K562 (cell line): ENCODE data around the gene ST6GAL1. TPM values are rescaled to one million over a fixed set of nuclear protein-coding genes. Genes with fewer than 3 reads are reported as not detected.

ENCODE experiments used
- ADNP ChIP-seq: fragments of 200-800 bp; sonication (Bioruptor generic); IDR thresholded peaks from 2 replicates; pipeline ENCODE4 v1.6.1; 2016; ENCODE audit warnings: missing genetic modification characterization, missing compliant biosample characterization
- CC2D1A ChIP-seq: fragments of 450-650 bp; IDR thresholded peaks from 2 replicates; pipeline ENCODE4 v1.6.1; 2017; ENCODE audit warnings: mild to moderate bottlenecking
- HCFC1 ChIP-seq: IDR thresholded peaks from 2 replicates; pipeline ENCODE4 v1.6.1; 2012; ENCODE audit warnings: low read depth, low read length, improper control_type of control experiment
- KDM1A ChIP-seq, 2 experiments: fragments of 450-650 bp; IDR thresholded peaks; 2 replicates each; pipeline ENCODE4 v1.6.1; 2016; ENCODE audit warnings: mild to moderate bottlenecking in 2 of 2
- MAZ ChIP-seq, 2 experiments: fragments of 450-650 bp in 1 of 2; sonication (generic) in 1 of 2; formaldehyde crosslinking; IDR thresholded peaks in 1 of 2; conservative IDR thresholded peaks in 1 of 2; 2 replicates each; pipeline versions ENCODE4 v1.4.0 to v1.5.0; 2020; ENCODE audit warnings: mild to moderate bottlenecking in 1 of 2, missing genetic modification reagents in 1 of 2
- MTA3 ChIP-seq: fragments of 450-650 bp; formaldehyde crosslinking; IDR thresholded peaks from 2 replicates; pipeline ENCODE4 v1.6.1; 2017; ENCODE audit warnings: mild to moderate bottlenecking, borderline replicate concordance
- NFE2 ChIP-seq: IDR thresholded peaks from 2 replicates; pipeline ENCODE4 v1.6.1; 2014; ENCODE audit warnings: antibody characterized with exemption, low read depth
- NR2C1 ChIP-seq, 2 experiments: fragments of 450-650 bp; IDR thresholded peaks; 2 replicates each; pipeline ENCODE4 v1.6.1; 2017; ENCODE audit warnings: mild to moderate bottlenecking in 2 of 2, antibody characterized with exemption in 1 of 2, inconsistent platforms in 1 of 2, missing compliant biosample characterization in 1 of 2, missing genetic modification characterization in 1 of 2
- PKNOX1 ChIP-seq: fragments of 450-650 bp; IDR thresholded peaks from 2 replicates; pipeline ENCODE4 v1.6.1; 2016
- STAG1 ChIP-seq: sonication (generic); formaldehyde crosslinking; IDR thresholded peaks from 2 replicates; pipeline ENCODE4 v1.5.0; 2020; ENCODE audit warnings: missing genetic modification reagents, borderline replicate concordance
- TEAD1 ChIP-seq, 2 experiments: fragments of 450-650 bp in 1 of 2; sonication (generic) in 1 of 2; formaldehyde crosslinking; IDR thresholded peaks; 2 replicates each; pipeline versions ENCODE4 v1.4.0 to v1.8.0; 2020 to 2022; ENCODE audit warnings: mild to moderate bottlenecking in 2 of 2, missing genetic modification reagents in 1 of 2
- TRIM28 ChIP-seq: fragments of 450-650 bp; IDR thresholded peaks from 2 replicates; pipeline ENCODE4 v1.6.1; 2017
- ZBTB2 ChIP-seq: fragments of 450-650 bp; IDR thresholded peaks from 2 replicates; pipeline ENCODE4 v1.6.1; 2016; ENCODE audit warnings: antibody characterized with exemption
- ZNF274 ChIP-seq: IDR thresholded peaks from 2 replicates; pipeline ENCODE4 v1.6.1; 2011; ENCODE audit warnings: low read depth, mild to moderate bottlenecking, low read length, moderate library complexity, borderline replicate concordance
- ZNF592 ChIP-seq: fragments of 450-650 bp; IDR thresholded peaks from 2 replicates; pipeline ENCODE4 v1.6.1; 2017; ENCODE audit warnings: antibody characterized with exemption, mild to moderate bottlenecking
- polyA plus RNA-seq, 8 experiments: library from polyadenylated mRNA; depleted of rRNA in 4 of 8; stranded (reverse) in 5 of 8; unstranded in 3 of 8; fragments of >200 nt; fragmentation: Nextera tagmentation in 2 of 8; fragmentation: Illumina TruSeq in 1 of 8; extraction: Ambion mirVana in 2 of 8; extraction: Trizol in 1 of 8; gene quantifications; 2 replicates each; pipeline versions ENCODE4 v1.2.1 to v1.2.3, GENCODE V29; 2011 to 2014; ENCODE audit warnings: inconsistent platforms in 1 of 8, missing spikeins in 1 of 8
- total RNA-seq, 7 experiments: library from RNA; depleted of rRNA in 6 of 7; stranded (reverse); fragments of >200 nt in 6 of 7; fragmentation: Illumina TruSeq in 2 of 7; extraction: Trizol in 2 of 7; gene quantifications; 2 replicates each; pipeline versions ENCODE4 v1.2.1 to v1.2.3, GENCODE V29; 2011 to 2021; ENCODE audit warnings: low replicate concordance in 1 of 7
- TF ChIP-seq, protein P1 (sequence below): sonication (generic); formaldehyde crosslinking; IDR thresholded peaks from 2 replicates; pipeline ENCODE4 v1.8.0; 2022; ENCODE audit warnings: mild to moderate bottlenecking, missing genetic modification reagents
- TF ChIP-seq, protein P2 (sequence below): sonication (generic); formaldehyde crosslinking; IDR thresholded peaks from 2 replicates; pipeline ENCODE4 v1.9.0; 2022; ENCODE audit warnings: mild to moderate bottlenecking, missing genetic modification reagents
- TF ChIP-seq, protein P3 (sequence below), 2 experiments: IDR thresholded peaks; 2 replicates each; pipeline ENCODE4 v1.6.1; 2012; ENCODE audit warnings: improper control_type of control experiment in 2 of 2, low read depth in 2 of 2, low read length in 2 of 2, borderline replicate concordance in 1 of 2

The ST6GAL1 gene
- total and polyA plus RNA-seq, 9 of the 15 experiments (the other 6 are each of a cell fraction or from before 2014, with no cell fraction given), result 31.9 to 145 (median 71.0) TPM

DNA sequence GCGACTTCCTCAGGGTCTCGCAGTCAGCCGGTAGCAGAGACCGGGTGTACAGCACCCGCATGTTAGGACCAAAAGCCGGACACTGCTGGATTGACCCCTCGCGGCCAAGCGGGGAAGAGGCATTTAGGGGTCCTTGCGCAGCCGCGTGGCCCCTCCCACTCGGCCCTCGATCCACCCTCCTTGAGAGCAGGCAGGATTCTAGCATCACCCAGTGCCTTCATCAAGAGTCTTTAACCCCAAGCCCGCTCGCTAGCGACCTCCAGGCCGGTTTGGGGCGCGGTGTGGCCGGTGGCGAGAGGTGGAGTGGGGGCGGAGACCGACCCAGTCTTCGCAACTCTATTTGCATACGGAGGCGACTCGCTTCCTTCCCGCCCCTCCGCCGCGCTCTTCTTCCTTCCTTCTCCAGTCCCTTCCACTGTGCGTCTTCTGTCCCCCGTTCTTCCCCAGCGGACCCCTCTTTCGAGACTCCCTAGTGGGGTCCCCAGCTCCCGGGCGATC lies at the start of gene ST6GAL1 (continued):
- TF ChIP-seq, protein P1, sequence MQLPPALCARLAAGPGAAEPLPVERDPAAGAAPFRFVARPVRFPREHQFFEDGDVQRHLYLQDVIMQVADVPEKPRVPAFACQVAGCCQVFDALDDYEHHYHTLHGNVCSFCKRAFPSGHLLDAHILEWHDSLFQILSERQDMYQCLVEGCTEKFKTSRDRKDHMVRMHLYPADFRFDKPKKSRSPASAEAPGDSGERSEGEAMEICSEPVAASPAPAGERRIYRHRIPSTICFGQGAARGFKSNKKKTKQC (CRISPR knock-in tag), result peak; percentile 34; the same call in 1 of the 2 replicates
- TF ChIP-seq MAZ (CRISPR knock-in tag; conservative IDR thresholded peaks at IDR 0.05 in 1 of 2, IDR thresholded peaks at IDR 0.05 in 1 of 2), result peak; percentile 69 to 87
- TF ChIP-seq ZNF274, result no peak
- peak; percentile 83 for TF ChIP-seq CC2D1A
- no peak for TF ChIP-seq PKNOX1
- peak; percentile 77 for TF ChIP-seq ADNP
- peak; percentile 37; the same call in 1 of the 2 replicates for TF ChIP-seq STAG1
- peak in 1 of 2 experiments; percentile 56; a peak in 1 of 4 replicates for TF ChIP-seq TEAD1 (CRISPR knock-in tag; IDR thresholded peaks at IDR 0.05)
- no peak for TF ChIP-seq NR2C1 (IDR thresholded peaks at IDR 0.05)
- TF ChIP-seq NR2C1 (tag; IDR thresholded peaks at IDR 0.05), result peak; percentile 64
- peak; percentile 74; the same call in 1 of the 2 replicates for TF ChIP-seq MTA3
- TF ChIP-seq HCFC1, result peak; percentile 30; the same call in 1 of the 2 replicates
- TF ChIP-seq, protein P2, sequence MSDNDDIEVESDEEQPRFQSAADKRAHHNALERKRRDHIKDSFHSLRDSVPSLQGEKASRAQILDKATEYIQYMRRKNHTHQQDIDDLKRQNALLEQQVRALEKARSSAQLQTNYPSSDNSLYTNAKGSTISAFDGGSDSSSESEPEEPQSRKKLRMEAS, result peak; percentile 77
- peak; percentile 99 for TF ChIP-seq TRIM28
- peak; percentile 89; the same call in 1 of the 2 replicates for TF ChIP-seq ZNF592
- TF ChIP-seq ZBTB2, result peak; percentile 66
- peak; percentile 14; the same call in 1 of the 2 replicates for TF ChIP-seq NFE2
- TF ChIP-seq, protein P3, sequence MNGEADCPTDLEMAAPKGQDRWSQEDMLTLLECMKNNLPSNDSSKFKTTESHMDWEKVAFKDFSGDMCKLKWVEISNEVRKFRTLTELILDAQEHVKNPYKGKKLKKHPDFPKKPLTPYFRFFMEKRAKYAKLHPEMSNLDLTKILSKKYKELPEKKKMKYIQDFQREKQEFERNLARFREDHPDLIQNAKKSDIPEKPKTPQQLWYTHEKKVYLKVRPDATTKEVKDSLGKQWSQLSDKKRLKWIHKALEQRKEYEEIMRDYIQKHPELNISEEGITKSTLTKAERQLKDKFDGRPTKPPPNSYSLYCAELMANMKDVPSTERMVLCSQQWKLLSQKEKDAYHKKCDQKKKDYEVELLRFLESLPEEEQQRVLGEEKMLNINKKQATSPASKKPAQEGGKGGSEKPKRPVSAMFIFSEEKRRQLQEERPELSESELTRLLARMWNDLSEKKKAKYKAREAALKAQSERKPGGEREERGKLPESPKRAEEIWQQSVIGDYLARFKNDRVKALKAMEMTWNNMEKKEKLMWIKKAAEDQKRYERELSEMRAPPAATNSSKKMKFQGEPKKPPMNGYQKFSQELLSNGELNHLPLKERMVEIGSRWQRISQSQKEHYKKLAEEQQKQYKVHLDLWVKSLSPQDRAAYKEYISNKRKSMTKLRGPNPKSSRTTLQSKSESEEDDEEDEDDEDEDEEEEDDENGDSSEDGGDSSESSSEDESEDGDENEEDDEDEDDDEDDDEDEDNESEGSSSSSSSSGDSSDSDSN (IDR thresholded peaks at IDR 0.05; ENCODE audit: borderline replicate concordance in 1 of 2, low read depth in 2 of 2, low read length in 2 of 2), result peak in 1 of 2 experiments; percentile 20; a peak in 2 of 4 replicates
- peak in 1 of 2 experiments; percentile 73; a peak in 2 of 4 replicates for TF ChIP-seq KDM1A (IDR thresholded peaks at IDR 0.05)
